ENCODE data around the gene ANXA2.

DNA sequence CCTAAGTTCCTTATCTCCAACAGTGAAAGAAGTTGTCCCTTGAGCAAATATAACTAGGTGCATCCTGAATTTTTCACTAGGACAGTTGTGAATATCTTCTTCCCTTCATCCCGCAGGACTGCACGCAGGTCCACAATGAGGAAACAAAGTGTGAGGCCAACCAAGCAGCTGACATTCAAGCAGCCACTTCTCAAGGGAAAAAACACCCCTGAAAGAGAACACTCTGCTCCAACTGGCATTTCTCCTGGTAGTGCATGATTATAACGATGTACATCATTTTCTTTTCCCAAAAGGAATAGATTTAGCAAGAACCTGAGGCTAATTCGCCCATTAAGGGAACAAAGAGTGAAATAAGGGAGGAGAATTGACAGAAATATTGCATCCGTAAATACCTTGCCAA, 74.5 kb downstream of the ANXA2 start:
- no peak for TF ChIP-seq SUZ12 (IDR thresholded peaks at IDR 0.05; ENCODE audit: extremely low read depth, insufficient read depth, insufficient read length)
- TF ChIP-seq ZNF274 (IDR thresholded peaks at IDR 0.05; ENCODE audit: low read depth, low read length) = no peak
